Stimulated activated CD8-positive, alpha-beta memory T cell treated with anti-CD3 and anti-CD28 coated beads, Interleukin-7, amount 100 ng/mL, for 1 hour (primary cell): ENCODE measurements around the gene CD44.
A peak's percentile ranks its signal among the peaks of the same experiment; 100 is the strongest.
"Not testable (repeated sequence)": the region's sequence is repeated elsewhere in the genome, so short reads cannot be mapped to it uniquely, and the experiment has no call there.

Experiments
- DNase-seq, 2 donors: peaks; one replicate each; pipeline ENCODE4 v3.0.0-alpha.2; 2020; ENCODE audit warnings: low read depth in 2 of 2

The CD44 gene

DNA sequence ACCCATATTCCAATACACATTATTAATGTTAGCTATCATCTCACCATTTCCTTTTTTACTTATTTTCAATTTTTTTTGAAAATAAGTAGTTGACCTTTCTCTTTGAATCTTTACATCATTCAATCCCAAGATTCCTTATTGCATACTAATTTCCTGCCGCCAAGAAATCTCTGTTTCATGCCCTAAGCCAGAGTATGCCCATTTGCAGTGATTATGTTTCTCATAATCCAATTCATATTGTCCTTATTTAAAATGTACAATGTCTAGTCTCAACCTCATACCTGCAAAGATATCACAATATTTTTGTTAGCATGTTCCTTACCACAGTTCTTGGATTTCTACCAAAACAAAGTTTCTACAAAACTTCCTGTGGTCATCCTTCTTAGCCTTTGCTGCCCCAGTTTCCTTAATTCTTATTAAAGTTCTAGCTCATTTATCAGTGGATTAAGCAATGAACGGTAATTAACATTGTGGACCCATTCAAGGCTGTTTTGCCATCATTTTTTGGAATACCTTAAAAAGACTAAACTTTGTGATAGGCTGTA lies 75.3 kb downstream of the CD44 start:
- no peak for DNase-seq

DNA sequence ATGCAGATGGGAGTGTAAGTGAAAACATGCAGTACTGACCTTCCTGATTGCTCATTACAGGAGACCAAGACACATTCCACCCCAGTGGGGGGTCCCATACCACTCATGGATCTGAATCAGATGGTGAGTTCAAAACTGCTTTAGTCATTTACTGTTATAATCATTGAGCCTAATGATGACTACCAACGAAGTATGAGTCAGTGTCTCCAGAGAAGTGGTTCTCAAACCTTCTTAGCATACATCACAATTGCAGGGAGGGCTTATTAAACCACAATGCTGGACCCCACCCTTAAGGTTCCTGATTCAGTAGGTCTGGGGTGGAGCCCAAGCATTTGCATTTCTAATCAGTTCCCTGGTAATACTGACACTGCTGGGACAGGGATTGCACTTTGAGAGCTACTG lies 75.8 kb downstream of the CD44 start:
- DNase-seq = no peak

DNA sequence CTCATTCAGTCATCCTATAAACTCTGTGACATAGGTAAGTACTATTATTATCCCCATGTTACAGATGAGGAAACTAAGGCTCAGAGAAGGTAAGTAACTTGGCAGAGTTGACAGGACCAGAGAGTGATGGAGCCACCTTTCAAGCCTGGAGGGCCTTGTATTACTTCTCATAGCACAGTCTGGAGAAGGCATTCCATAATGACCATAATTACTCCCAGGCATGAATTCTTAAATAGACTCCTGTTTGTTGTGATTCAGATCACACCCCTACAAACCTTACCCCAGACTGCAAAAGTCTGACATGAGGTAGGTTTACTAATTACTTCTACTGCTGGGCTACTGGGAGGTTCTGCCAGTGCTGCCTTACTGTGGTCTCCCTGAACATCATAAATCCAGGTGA lies 77.0 kb downstream of the CD44 start:
- DNase-seq = no peak

DNA sequence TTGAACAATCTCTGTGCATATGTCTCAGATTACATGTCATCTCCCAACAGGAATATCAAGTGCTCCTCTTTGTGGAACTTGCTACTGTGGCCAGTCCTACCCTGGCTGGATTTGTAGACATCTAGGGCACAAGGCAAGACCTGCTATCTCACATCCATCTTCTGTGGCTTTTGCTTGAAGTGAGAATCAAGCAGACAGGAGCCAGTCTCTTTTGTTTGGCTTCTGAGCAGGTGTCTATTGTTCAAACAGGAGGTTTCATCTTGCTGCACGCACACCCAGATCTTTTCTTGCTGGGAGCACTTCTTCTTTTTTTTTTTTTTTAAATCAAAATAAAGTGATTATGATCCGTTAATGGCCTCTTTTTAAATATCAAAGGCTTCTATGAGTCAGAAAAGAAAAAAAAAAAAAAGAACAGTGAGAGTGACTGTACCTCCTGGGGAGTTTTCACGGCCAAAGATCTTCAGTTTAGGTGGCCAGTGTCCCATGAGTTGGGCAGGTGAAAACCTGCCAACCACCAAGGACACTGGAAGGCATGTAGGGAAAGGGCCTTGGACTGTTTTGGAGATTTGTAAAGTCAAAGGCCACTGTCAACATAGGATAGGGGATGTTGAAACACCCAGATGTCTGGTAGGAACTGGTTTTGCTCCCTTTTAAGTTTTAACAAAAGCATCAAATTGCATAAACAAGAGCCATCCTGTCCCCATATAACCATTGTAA lies 78.1 kb downstream of the CD44 start:
- no peak for DNase-seq

DNA sequence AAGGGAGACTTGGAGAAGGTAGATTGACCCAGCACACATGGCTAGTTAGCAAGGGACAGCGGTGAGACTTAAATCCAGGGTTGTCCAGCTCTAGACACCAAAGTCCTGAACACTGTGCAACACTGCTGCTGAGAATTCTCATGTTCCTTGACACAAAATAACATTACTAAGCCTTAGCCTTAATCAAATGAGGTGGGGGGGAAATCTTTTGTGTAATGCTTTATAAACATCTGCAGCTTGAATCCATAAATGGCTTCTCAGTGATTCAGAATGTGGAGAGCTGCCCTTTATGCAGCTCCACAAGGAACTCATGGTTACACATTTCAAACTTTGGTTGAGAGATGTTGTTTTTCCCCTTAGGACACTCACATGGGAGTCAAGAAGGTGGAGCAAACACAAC lies 80.0 kb downstream of the CD44 start:
- no peak for DNase-seq

DNA sequence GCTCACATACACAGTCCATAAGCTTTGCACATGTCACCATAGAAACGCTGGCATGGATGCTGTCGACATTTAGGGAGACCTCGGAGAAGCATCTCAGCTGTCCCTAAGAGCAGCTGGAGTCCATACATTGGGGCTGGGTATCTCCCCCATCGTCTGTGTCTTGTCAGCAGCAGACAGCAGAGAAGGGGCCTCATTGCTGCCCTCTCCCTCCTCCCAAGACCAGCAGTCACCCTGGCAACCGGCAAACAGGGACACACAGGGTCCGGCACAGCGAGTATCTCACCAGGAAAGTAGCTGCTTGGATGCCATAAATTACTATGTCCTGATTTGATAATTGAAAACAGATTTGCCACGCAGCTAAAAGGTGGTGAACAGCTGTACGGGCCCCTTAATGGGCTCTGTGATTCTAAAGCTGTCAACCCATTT lies 84.4 kb downstream of the CD44 start:
- DNase-seq = no peak

DNA sequence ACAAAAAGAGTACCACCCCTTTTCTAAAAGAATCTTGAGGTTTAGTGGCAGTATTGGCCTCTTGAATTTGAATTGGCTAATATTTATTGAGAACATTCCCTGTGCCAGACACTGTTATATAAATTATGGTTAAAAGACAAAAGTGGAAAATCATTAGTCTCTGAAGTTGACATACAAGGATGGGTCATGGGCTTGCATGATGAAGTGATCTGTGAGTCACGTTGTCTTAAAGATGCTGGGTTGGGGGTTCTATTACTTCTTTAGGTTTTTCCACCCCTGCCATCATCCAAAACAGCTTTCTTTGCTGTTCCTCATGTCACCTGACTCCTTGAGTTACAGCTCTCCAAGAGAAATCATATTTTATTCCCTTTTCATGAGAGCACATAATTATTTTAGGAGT lies 85.0 kb downstream of the CD44 start:
- no peak for DNase-seq

DNA sequence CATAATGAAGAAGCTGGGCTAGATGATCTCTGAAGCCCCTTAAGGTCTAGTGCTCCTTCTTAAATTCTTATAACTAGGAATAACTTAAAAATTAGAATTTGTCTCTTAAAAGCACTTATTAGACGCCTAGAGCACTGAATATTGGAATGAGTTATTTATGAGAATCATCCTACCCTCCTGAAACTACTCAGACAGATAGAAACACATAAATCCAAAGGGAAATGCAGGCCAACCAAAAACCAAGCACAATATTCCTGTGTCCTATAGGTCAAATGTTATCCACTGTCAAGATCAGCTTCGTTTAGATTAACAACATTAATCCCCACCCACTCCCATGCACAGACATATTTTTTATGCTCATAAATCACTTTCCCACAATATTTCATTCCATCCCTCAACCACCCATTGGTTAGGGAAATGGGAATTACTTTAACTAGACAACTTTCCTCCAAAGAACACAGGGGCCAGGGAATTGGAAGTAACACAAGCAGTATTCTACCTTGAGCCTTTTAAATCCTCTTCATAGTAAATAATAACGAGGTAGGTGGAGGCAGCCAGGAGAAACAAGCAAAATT lies 87.1 kb downstream of the CD44 start:
- DNase-seq = no peak

DNA sequence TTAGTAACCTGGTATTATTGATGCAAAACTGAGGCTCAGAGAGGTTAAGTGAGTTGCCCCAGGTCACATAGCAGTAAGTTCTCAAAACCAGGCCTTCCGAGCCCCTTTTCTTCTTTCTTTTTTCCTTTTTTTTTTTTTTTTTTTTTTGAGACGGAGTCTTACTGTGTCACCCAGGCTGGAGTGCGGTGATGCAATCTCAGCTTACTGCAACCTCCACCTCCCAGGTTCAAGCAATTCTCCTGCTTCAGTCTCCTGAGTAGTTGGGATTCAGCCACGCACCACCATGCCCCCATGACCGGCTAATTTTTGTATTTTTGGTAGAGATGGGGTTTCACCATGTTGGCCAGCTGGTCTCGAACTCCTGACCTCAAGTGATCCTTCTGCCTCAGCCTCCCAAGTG lies 87.8 kb downstream of the CD44 start:
- DNase-seq = not testable (repeated sequence)

DNA sequence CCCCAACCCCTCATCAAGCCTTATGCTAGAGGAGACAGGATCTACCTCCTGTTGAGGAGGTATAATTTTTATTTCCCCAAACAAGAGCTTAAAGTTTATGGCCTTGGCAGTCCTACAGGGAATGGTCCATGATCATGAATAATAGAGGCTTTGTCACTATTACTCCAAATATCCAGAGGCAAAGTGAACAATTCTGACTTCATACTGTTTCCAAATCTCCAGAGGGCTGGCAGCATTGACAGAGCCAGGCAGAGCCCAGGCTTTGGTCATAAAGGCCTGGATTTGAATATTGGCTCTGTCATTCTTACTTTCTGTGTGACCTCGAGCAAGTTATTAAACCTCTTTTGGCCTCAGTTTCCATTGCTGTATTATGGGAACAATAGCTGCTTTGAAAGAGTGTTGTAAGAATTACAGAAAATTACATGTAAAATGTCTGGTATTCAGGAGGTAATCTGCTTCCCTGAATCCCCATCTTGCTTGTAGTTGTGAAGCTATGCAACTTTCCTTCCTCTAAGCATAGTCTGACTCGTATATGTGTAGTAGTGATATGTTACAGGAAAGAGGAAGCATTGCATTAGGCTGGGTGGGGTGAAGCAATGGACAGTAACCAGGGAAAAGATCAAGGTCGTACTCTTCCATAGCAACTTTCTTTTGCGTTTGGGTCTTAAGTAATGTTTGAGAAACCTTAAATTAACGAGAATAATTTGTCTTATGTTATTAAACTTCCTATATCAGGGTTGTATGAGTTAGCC lies 88.8 kb downstream of the CD44 start:
- no peak for DNase-seq

DNA sequence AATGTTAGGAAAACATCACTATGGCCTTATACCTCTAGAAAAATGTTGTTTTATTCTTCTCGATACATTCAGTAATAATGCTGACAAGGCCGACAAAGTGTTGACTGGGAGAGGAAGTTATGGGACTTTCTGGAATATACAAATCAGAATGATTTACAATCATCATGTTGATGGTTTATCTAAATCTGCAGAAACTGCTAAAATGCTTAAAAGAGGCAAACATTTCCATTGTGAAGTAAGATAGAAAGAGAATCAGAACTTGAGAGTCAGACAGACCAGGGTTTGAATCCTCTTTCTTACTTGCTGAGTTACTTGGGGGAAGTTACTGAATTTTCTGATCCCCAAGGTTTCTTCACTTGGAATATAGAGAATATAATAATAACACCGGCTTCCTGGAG lies 89.4 kb downstream of the CD44 start:
- no peak for DNase-seq

DNA sequence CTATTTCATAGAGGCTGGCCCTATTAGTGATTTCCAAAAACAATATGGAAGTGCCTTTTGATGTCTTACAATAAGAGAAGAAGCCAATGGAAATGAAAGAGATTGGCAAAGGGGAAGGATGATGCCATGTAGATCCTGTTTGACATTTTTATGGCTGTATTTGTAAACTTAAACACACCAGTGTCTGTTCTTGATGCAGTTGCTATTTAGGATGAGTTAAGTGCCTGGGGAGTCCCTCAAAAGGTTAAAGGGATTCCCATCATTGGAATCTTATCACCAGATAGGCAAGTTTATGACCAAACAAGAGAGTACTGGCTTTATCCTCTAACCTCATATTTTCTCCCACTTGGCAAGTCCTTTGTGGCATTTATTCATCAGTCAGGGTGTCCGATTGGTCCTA lies 91.4 kb downstream of the CD44 start:
- DNase-seq = no peak

DNA sequence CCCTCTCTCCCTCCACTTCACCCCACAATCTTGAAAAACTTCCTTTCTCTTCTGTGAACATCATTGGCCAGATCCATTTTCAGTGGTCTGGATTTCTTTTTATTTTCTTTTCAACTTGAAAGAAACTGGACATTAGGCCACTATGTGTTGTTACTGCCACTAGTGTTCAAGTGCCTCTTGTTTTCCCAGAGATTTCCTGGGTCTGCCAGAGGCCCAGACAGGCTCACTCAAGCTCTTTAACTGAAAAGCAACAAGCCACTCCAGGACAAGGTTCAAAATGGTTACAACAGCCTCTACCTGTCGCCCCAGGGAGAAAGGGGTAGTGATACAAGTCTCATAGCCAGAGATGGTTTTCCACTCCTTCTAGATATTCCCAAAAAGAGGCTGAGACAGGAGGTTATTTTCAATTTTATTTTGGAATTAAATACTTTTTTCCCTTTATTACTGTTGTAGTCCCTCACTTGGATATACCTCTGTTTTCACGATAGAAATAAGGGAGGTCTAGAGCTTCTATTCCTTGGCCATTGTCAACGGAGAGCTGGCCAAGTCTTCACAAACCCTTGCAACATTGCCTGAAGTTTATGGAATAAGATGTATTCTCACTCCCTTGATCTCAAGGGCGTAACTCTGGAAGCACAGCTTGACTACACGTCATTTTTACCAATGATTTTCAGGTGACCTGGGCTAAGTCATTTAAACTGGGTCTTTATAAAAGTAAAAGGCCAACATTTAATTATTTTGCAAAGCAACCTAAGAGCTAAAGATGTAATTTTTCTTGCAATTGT lies 92.3 kb downstream of the CD44 start:
- DNase-seq = no peak

DNA sequence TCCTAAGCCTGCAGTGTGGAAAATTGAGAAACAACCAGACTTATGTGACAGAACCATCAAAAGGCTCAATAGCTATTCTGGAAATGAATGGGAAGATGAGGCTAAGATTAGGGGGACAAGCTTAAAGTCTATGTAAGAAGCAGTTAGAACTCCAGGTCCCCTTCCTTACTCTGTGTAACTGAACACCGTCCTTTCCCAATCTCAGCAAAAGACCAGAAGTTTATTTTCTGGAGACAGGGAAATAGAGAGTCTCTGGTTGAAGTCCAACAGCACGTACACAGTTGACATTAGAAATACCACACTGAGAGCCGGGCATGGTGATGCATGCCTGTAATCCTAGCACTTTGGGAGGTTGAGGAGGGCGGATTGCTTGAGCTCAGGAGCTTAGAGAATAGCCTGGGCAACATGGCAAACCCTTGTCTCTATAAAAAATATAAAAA lies 93.9 kb downstream of the CD44 start:
- DNase-seq = no peak

DNA sequence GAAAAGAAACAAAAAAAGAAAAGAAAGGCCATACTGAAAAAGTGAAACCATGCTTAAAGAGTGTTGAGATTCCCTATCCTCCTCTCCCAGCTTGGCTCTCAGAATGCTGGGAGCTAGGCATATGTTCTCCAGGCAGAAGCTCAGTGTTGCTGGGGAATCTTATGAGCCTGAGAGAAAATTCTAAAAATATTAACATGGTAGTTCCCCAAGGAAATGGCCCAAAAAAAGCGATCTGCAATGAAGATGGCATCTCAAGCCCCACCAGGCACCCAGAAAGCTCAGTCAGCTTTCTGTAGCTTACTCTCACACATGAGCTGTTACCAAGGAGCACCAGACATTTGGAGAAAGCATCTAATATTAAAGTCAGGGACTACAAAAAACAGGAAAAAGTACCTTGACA lies 94.5 kb downstream of the CD44 start:
- DNase-seq = no peak

DNA sequence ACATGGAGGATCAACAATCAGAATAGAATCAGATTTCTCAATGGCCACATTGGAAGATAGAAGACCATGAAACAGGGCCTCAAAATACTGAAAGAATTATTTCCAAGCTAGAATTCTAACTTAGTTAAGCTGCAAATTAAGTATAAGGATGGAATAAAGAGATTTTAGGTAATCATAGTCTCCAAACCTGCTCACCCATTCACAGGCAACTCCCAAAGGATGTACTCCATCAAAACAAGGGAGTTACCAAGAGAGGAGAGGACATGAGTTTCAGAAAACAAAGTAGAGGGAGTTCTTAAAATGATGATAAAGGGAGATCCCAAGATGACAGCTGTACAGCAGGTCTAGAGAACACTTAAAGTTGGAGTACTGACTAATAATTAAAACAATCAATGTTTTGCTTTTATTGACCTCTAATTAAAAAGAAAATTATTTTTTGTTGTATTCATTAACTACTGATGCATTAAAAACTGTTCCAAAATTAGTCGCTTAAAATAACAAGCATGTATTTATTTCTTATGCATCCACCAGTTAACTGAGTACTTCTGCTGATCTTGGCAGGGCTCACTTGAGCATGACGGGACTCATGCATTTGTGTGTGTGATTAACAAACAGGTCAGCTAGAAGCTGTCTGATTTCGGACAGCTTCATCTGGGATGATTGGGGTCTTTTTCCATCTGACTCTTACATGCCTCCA lies 95.6 kb downstream of the CD44 start:
- no peak for DNase-seq

DNA sequence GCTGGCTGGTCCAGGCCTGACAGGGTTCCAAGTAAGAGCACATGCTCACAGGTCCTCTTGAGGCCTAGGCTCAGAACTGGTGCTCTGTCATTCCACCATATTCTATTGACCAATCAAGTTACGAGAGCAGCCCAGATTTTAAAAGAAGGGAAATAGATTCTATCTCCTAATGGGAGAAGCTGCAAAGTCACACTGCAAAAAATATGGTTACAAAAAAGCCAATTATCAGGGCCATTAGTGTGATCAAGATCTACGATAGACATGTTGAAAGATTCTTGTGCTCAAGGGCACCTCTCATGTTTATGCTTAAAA lies 96.1 kb downstream of the CD44 start:
- no peak for DNase-seq

DNA sequence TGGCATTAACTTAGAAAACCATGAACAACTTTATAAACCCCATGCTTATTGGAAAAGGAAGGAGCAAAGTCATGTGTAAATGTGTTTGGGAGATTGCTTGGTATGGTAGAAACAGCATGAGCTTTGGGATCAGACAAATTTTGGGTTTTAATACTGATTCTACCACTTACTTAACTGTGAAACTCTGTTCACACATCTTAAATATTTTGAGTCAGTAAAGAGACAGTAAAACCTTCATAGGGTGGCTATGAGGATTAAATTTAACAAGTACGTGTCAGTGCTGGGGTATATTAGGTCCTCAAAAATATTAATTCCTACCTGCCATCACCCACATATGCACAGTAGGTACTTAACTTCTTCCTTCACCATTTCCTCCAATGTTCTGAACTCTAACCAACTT lies 96.5 kb downstream of the CD44 start:
- no peak for DNase-seq

DNA sequence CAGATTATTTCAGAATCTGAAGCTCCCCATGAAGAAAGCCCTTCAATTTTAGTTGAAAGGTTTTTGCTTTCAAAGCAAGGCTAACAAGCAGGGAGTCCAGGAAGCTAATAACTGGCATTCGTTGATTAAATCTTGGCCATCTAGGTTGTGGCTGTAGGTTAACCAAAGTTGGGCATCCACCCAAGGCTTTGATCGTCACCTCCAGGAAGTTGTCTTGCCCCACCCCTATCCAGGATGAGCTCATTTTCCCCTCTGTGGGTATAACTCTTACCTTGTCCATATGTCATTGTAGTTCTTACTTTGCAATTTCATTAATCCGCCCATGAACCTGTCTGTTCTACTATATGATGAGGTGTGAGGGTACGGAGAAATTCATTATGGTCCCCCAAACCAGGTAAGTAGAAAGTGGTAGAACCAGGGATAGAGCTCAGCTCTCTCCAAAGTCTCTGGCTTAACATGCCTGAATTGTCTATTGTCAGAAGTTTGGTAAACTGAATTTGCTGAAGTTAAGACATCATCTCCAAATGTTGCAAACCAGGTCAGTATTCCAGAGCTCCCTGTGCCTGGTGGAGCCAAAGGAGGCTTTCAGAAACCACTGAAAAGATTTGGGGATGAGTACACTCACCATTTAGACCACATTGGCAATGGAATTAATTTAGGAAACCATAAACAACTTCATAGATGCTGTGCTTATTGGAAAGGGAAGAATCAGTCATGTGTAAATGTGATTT lies 97.1 kb downstream of the CD44 start:
- DNase-seq = peak in 1 of 2 donors; percentile 29

DNA sequence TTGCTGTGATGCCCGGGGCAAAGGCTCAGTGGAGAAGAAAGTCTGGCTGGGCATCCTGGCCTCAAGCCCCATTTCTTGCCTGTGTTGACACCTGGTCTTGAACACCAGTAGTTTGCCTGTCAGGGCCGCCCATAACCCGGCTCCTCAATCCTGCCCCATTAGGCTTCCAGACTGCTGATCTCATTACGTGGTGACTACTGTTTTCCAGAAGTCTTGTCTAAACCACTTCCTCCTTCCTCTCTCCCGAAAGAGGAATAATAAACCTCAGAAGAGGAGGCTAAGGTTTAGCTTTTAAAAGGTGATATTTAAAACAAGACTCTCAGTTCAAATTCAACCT lies 97.7 kb downstream of the CD44 start:
- no peak for DNase-seq

DNA sequence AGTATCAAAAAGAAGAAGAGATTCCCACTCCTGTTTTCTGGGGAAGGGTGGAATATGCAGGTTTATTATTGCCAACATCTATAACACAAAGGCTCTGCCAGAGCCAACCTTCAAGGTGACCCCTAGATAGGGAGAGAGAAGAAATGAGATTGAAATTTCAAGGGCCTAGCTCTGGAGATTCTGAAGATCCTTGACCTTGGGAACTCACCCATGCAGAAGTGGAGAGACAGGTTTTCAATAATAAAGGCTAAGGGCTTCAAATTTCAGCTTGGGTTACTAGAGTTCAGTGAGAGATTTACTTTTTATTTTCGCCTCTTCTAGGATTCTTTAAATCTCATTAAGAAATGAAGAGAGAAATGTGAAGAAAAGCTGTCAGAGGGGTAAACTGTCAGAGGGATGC lies 98.4 kb downstream of the CD44 start:
- DNase-seq = no peak
